SK-N-SH (cell line): ENCODE measurements around the gene S100A13. TPM values are rescaled to one million over a fixed set of nuclear protein-coding genes. Genes with fewer than 3 reads are reported as not detected.
A peak's percentile ranks its signal among the peaks of the same experiment; 100 is the strongest.

Source experiments
- CTCF ChIA-PET: fragments of 300-600, 350-600 bp; formaldehyde crosslinking; extraction: SDS; loops from one replicate; lab custom pipeline; 2021; lab: Yijun Ruan, JAX
- POLR2A ChIA-PET: fragments of 350-600 bp; sonication (Branson Sonifier 250); formaldehyde crosslinking; extraction: SDS; loops from one replicate; lab custom pipeline; 2020; ENCODE audit warnings: antibody characterized with exemption, inconsistent platforms; lab: Yijun Ruan, JAX
- DNase-seq: peaks from one replicate; pipeline ENCODE4 v3.0.0; 2012
- H2AFZ ChIP-seq: fragments of 200-600 bp; sonication (generic); 2 replicates; pipeline ENCODE4 v1.8.1; 2016; ENCODE audit warnings: antibody characterized with exemption, mild to moderate bottlenecking, low read depth
- H3F3A ChIP-seq: fragments of 200-600 bp; sonication (generic); replicated peaks from 2 replicates; pipeline ENCODE3; 2016; ENCODE audit warnings: antibody characterized with exemption, mild to moderate bottlenecking; ENCODE audit not compliant: insufficient read depth
- H3K27ac ChIP-seq, 2 experiments: fragments of 200-500 bp in 1 of 2; fragments of 200-600 bp in 1 of 2; sonication (Bioruptor generic) in 1 of 2; sonication (generic), shearing (Covaris generic) in 1 of 2; 2 replicates each; pipeline versions ENCODE4 v1.5.1 to v1.6.1; 2014 to 2016; ENCODE audit warnings: low read depth in 2 of 2, inconsistent platforms in 1 of 2, low read length in 1 of 2, mild to moderate bottlenecking in 1 of 2, mixed read lengths in 1 of 2
- H3K27me3 ChIP-seq: fragments of 200-600 bp; sonication (generic), shearing (Covaris generic); 2 replicates; pipeline ENCODE4 v1.6.1; 2016; ENCODE audit warnings: mixed run types; ENCODE audit not compliant: insufficient read depth
- H3K36me3 ChIP-seq, 2 experiments: fragments of 200-500 bp in 1 of 2; fragments of 200-600 bp in 1 of 2; sonication (Bioruptor generic) in 1 of 2; sonication (generic) in 1 of 2; replicated peaks in 1 of 2; 2 replicates each; pipeline versions ENCODE3 to v1.5.1; 2014 to 2016; ENCODE audit warnings: low read length in 1 of 2, mild to moderate bottlenecking in 1 of 2; ENCODE audit not compliant: insufficient read depth in 2 of 2, control insufficient read depth in 1 of 2
- H3K4me1 ChIP-seq, 2 experiments: fragments of 200-500 bp in 1 of 2; fragments of 200-600 bp in 1 of 2; sonication (Bioruptor generic) in 1 of 2; sonication (generic), shearing (Covaris generic) in 1 of 2; 2 replicates each; pipeline versions ENCODE4 v1.5.1 to v1.6.1; 2014 to 2016; ENCODE audit warnings: low read depth in 1 of 2, low read length in 1 of 2, mixed run types in 1 of 2; ENCODE audit not compliant: insufficient read depth in 2 of 2, control insufficient read depth in 1 of 2
- H3K4me2 ChIP-seq: fragments of 200-600 bp; sonication (generic), shearing (Covaris generic); 2 replicates; pipeline ENCODE4 v1.6.1; 2017; ENCODE audit warnings: mixed run types
- H3K4me3 ChIP-seq, 2 experiments: fragments of 200-500 bp in 1 of 2; fragments of 200-600 bp in 1 of 2; sonication (Bioruptor generic) in 1 of 2; sonication (generic), shearing (Covaris generic) in 1 of 2; 2 replicates each; pipeline versions ENCODE4 v1.5.1 to v1.8.1; 2014 to 2016; ENCODE audit warnings: low read depth in 2 of 2, inconsistent platforms in 1 of 2, low read length in 1 of 2, mild to moderate bottlenecking in 1 of 2, mixed read lengths in 1 of 2, moderate library complexity in 1 of 2
- H3K79me2 ChIP-seq: fragments of 200-600 bp; sonication (generic); 2 replicates; pipeline ENCODE4 v1.8.1; 2017; ENCODE audit warnings: mild to moderate bottlenecking; ENCODE audit not compliant: insufficient read depth
- H3K9ac ChIP-seq: fragments of 200-600 bp; sonication (generic); 2 replicates; pipeline ENCODE4 v1.6.1; 2017; ENCODE audit warnings: mixed run types
- H3K9me2 ChIP-seq: fragments of 200-600 bp; sonication (generic); 2 replicates; pipeline ENCODE4 v1.6.1; 2017; ENCODE audit warnings: mixed run types
- H3K9me3 ChIP-seq: fragments of 200-600 bp; sonication (generic); 2 replicates; pipeline ENCODE4 v1.6.1; 2017; ENCODE audit warnings: mixed run types, mild to moderate bottlenecking, moderate library complexity
- H4K20me1 ChIP-seq: fragments of 200-600 bp; sonication (generic); 2 replicates; pipeline ENCODE4 v1.6.1; 2017; ENCODE audit warnings: mild to moderate bottlenecking, mixed run types; ENCODE audit not compliant: insufficient read depth
- ELF1 ChIP-seq: IDR thresholded peaks from 2 replicates; pipeline ENCODE4 v1.4.0; 2012
- EP300 ChIP-seq, 2 experiments: IDR thresholded peaks; 2 replicates each; pipeline versions ENCODE4 v1.4.0 to v1.6.1; 2012; ENCODE audit warnings: borderline replicate concordance in 1 of 2, low read depth in 1 of 2, low read length in 1 of 2
- EZH2phosphoT487 ChIP-seq: fragments of 200-600 bp; sonication (generic); IDR thresholded peaks from 2 replicates; pipeline ENCODE4 v1.6.1; 2017; ENCODE audit warnings: low read depth, mixed run types, mild to moderate bottlenecking, antibody characterized with exemption, moderate library complexity, borderline replicate concordance
- FOSL2 ChIP-seq: IDR thresholded peaks from 2 replicates; pipeline ENCODE4 v1.4.0; 2012; ENCODE audit warnings: low read depth, mild to moderate bottlenecking, moderate library complexity, borderline replicate concordance
- MXI1 ChIP-seq: IDR thresholded peaks from 2 replicates; pipeline ENCODE4 v1.6.1; 2012; ENCODE audit warnings: mild to moderate bottlenecking, low read depth, low read length, improper control_type of control experiment
- NRF1 ChIP-seq: IDR thresholded peaks from 2 replicates; pipeline ENCODE4 v1.6.1; 2012; ENCODE audit warnings: low read depth, mild to moderate bottlenecking, low read length
- RCOR1 ChIP-seq: fragments of 150-350 bp; IDR thresholded peaks from 2 replicates; pipeline ENCODE4 v1.6.1; 2017; ENCODE audit warnings: antibody characterized with exemption, low read length
- RFX5 ChIP-seq: IDR thresholded peaks from 2 replicates; pipeline ENCODE4 v1.6.1; 2012; ENCODE audit warnings: mild to moderate bottlenecking, improper control_type of control experiment, low read length
- SMC3 ChIP-seq: IDR thresholded peaks from 2 replicates; pipeline ENCODE4 v1.6.1; 2012; ENCODE audit warnings: low read depth, low read length, improper control_type of control experiment
- ZBTB33 ChIP-seq: IDR thresholded peaks from 2 replicates; pipeline ENCODE4 v1.4.0; 2012; ENCODE audit warnings: low read depth, borderline replicate concordance
- WGBS: methylation state at CpG from one replicate; pipeline ENCODE4 v1.1.6; 2017; ENCODE audit warnings: low lambda C conversion rate; 5-methylcytosine and 5-hydroxymethylcytosine counted together
- polyA plus RNA-seq, 3 experiments: library from polyadenylated mRNA; depleted of rRNA; stranded (reverse); fragments of >200 nt; gene quantifications; 2 replicates each; pipeline ENCODE4 v1.2.3, GENCODE V29; 2012
- TF ChIP-seq, protein P1 (sequence below): IDR thresholded peaks from 2 replicates; pipeline ENCODE4 v1.6.1; 2012; ENCODE audit warnings: mild to moderate bottlenecking, low read depth, low read length, moderate library complexity
- TF ChIP-seq, protein P2 (sequence below): IDR thresholded peaks from 2 replicates; pipeline ENCODE4; 2012

The S100A13 gene
- polyA plus RNA-seq, 1 of the 3 experiments (the other 2 are of a cell fraction) = 12.3 TPM

- Histone ChIP-seq H3K27me3 (no peaks in the 10 kb centered on the region), H3F3A (peaks cover 21% of the 10 kb centered on the region), H2AFZ (no peak overlapping the region), H3K9me2 (no peaks in the 10 kb centered on the region), H3K4me1 (peaks cover 4 to 5% of the 10 kb centered on the region in 2 experiments; a peak in 1 of 4 replicates), H3K4me2 (no peak overlapping the region), H3K9me3 (no peaks in the 10 kb centered on the region), H3K4me3 (no peak overlapping the region), H3K36me3 (no peaks in the 10 kb centered on the region), H3K9ac (no peak overlapping the region), H3K27ac (no peak overlapping the region), H4K20me1 (no peaks in the 10 kb centered on the region), H3K79me2 (no peaks in the 10 kb centered on the region)
- no peak for DNase-seq
- ChIA-PET POLR2A (no interaction called here), CTCF (interaction anchor here (1.2 to 1.9 kb wide), 3 partner anchors 18 to 32 kb away, joined by 3 to 7 read pairs (median 5); no protein-coding TSS in a partner anchor)
- 85% methylated on average over 7 of the region's 7 CpGs for WGBS
- TF ChIP-seq MXI1 = no peak
- no peak for TF ChIP-seq RCOR1
- TF ChIP-seq ELF1 = no peak
- no peak for TF ChIP-seq FOSL2
- TF ChIP-seq SMC3 = no peak
- no peak for TF ChIP-seq ZBTB33
- TF ChIP-seq, protein P1, sequence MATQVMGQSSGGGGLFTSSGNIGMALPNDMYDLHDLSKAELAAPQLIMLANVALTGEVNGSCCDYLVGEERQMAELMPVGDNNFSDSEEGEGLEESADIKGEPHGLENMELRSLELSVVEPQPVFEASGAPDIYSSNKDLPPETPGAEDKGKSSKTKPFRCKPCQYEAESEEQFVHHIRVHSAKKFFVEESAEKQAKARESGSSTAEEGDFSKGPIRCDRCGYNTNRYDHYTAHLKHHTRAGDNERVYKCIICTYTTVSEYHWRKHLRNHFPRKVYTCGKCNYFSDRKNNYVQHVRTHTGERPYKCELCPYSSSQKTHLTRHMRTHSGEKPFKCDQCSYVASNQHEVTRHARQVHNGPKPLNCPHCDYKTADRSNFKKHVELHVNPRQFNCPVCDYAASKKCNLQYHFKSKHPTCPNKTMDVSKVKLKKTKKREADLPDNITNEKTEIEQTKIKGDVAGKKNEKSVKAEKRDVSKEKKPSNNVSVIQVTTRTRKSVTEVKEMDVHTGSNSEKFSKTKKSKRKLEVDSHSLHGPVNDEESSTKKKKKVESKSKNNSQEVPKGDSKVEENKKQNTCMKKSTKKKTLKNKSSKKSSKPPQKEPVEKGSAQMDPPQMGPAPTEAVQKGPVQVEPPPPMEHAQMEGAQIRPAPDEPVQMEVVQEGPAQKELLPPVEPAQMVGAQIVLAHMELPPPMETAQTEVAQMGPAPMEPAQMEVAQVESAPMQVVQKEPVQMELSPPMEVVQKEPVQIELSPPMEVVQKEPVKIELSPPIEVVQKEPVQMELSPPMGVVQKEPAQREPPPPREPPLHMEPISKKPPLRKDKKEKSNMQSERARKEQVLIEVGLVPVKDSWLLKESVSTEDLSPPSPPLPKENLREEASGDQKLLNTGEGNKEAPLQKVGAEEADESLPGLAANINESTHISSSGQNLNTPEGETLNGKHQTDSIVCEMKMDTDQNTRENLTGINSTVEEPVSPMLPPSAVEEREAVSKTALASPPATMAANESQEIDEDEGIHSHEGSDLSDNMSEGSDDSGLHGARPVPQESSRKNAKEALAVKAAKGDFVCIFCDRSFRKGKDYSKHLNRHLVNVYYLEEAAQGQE = no peak
- no peak for TF ChIP-seq NRF1
Observed at GRCh38 chr1:153599847-153600246, 27.5 kb downstream of the S100A13 start.

DNA sequence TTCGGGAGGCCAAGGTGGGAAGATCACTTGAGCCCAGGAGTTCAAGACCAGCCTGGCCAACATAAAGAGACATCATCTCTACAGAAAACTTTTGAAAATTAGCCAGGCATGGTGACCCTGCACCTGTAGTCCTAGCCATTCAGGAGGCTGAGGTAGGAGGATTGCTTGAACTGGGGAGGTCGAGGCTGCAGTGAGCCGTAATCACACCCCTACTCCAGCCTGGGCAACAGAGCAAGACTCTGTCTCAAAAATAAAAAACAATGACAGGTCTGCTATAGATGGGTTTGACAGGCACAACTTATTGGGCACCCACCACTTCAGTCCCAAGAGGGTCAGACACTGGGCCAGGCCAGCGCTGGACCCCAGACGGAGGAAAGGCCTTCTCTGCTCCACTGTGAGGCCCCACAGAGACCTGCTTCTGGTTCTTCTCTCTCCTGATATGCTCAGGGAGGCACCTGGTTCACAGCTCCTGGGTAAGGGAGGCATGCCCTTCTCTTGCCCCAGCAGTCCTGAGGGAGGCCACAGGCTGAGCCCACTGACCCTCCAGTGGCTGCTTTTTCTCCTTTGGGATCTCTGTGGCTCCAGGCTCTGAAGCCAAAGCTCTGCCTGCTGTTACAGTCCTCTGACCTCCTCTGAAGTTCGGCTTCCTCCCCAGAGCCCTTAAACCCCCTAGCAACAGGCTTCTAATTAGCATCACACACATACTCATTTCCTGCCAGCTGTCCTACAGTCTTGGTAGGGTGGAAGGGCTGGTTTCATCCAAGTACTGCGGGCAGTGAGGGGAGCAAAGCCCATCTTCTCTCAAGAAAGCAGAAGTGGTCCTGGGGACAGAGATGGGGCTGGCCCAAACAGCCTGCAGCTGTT, 28.8 kb downstream of the S100A13 start:
- H3K36me3 ChIP-seq = no peaks in the 10 kb centered on the region
- ChIA-PET CTCF (interaction anchor here (0.7 to 1.9 kb wide), 10 partner anchors 8 to 246 kb away, joined by 3 to 7 read pairs (median 3); no protein-coding TSS in a partner anchor), POLR2A (no interaction called here)
- no peaks in the 10 kb centered on the region for H3K27me3 ChIP-seq
- peak overlapping the region in 1 of 2 experiments; percentile 34; a peak in 1 of 4 replicates for H3K27ac ChIP-seq
- peaks cover 4 to 5% of the 10 kb centered on the region in 2 experiments; a peak in 1 of 4 replicates for H3K4me1 ChIP-seq
- peaks cover 14% of the 10 kb centered on the region for H3F3A ChIP-seq
- no peaks in the 10 kb centered on the region for H4K20me1 ChIP-seq
- H3K4me2 ChIP-seq = peak overlapping the region; percentile 58; the same call in 1 of the 2 replicates
- no peak overlapping the region for H3K9ac ChIP-seq
- WGBS = 85% methylated on average over 7 of the region's 7 CpGs
- H2AFZ ChIP-seq = 0 out of 2 replicates have a peak overlapping the region, but pooled peaks have one; percentile 37
- H3K4me3 ChIP-seq = no peak overlapping the region
- H3K9me2 ChIP-seq = no peaks in the 10 kb centered on the region
- no peaks in the 10 kb centered on the region for H3K79me2 ChIP-seq
- TF ChIP-seq ELF1 (no peak), RFX5 (peak; percentile 75; the same call in 1 of the 2 replicates), EP300 (IDR thresholded peaks at IDR 0.05; ENCODE audit: borderline replicate concordance in 1 of 2, low read depth in 1 of 2, low read length in 1 of 2) (no peak), EZH2phosphoT487 (no peak)
- TF ChIP-seq, protein P2, sequence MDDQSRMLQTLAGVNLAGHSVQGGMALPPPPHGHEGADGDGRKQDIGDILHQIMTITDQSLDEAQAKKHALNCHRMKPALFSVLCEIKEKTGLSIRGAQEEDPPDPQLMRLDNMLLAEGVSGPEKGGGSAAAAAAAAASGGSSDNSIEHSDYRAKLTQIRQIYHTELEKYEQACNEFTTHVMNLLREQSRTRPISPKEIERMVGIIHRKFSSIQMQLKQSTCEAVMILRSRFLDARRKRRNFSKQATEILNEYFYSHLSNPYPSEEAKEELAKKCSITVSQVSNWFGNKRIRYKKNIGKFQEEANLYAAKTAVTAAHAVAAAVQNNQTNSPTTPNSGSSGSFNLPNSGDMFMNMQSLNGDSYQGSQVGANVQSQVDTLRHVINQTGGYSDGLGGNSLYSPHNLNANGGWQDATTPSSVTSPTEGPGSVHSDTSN = no peak
- no peaks in the 10 kb centered on the region for H3K9me3 ChIP-seq
- no peak for DNase-seq
